Neural progenitor cell (in vitro differentiated cells): ENCODE data around the gene ENOX2.

Source experiments
- EZH2 ChIP-seq: fragments of 200-600 bp; sonication (generic); IDR thresholded peaks from 2 replicates; pipeline ENCODE4 v1.6.1; 2017; ENCODE audit warnings: antibody characterized with exemption, mild to moderate bottlenecking, moderate library complexity
- TF ChIP-seq, protein P1 (sequence below): fragments of 200-600 bp; sonication (generic); IDR thresholded peaks from 2 replicates; pipeline ENCODE4 v1.5.1; 2017; ENCODE audit warnings: antibody characterized with exemption, mild to moderate bottlenecking

DNA sequence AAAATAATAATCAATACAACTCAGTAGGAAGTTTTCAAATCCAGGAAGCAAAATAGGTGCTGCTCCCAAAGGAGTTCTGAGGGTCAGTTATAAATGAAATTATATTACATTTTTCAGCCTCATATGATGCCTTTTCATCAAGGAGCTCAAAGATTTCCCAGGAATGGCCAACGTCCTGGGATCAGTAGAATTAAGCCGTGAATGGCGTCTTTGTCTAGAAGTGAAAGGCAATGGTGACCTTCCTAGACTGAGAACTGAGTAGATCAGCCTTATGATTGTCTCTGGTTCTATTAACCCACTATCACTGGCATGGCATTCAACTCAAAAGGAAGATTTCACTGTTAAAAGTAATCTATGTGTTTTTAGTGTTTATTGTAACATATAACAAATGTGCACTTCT, 74.4 kb downstream of the ENOX2 start:
- TF ChIP-seq, protein P1, sequence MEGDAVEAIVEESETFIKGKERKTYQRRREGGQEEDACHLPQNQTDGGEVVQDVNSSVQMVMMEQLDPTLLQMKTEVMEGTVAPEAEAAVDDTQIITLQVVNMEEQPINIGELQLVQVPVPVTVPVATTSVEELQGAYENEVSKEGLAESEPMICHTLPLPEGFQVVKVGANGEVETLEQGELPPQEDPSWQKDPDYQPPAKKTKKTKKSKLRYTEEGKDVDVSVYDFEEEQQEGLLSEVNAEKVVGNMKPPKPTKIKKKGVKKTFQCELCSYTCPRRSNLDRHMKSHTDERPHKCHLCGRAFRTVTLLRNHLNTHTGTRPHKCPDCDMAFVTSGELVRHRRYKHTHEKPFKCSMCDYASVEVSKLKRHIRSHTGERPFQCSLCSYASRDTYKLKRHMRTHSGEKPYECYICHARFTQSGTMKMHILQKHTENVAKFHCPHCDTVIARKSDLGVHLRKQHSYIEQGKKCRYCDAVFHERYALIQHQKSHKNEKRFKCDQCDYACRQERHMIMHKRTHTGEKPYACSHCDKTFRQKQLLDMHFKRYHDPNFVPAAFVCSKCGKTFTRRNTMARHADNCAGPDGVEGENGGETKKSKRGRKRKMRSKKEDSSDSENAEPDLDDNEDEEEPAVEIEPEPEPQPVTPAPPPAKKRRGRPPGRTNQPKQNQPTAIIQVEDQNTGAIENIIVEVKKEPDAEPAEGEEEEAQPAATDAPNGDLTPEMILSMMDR, result no peak
- no peak for TF ChIP-seq EZH2
